GM21381 (cell line): Measurements from ENCODE around the gene NPNT.

Source experiments
- ATAC-seq: cut with Tn5 transposase; IDR thresholded peaks from one replicate; pipeline ENCODE4 v1.9.1; 2021; ENCODE audit warnings: mild to moderate bottlenecking, moderate library complexity; ENCODE audit not compliant: unreplicated experiment

Gene NPNT

DNA sequence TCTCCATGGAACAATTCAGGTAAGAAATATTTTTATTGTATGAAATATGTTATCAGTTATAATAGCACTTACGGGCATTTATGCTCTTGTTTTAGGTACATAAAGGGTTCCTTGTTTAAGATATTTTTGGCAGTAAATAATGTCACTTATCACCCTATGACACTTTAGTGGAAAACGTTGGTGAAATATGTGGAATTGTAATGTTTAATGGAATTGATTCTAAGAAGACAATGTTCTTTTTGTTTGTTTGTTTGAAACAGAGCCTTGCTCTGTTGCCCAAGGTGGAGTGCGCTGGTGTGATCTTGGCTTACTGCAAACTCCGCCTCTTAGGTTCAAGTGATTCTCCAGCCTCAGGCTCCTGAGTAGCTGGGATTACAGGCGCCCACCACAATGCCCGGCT is 17.4 kb downstream of the NPNT start:
- ATAC-seq, result no peak

DNA sequence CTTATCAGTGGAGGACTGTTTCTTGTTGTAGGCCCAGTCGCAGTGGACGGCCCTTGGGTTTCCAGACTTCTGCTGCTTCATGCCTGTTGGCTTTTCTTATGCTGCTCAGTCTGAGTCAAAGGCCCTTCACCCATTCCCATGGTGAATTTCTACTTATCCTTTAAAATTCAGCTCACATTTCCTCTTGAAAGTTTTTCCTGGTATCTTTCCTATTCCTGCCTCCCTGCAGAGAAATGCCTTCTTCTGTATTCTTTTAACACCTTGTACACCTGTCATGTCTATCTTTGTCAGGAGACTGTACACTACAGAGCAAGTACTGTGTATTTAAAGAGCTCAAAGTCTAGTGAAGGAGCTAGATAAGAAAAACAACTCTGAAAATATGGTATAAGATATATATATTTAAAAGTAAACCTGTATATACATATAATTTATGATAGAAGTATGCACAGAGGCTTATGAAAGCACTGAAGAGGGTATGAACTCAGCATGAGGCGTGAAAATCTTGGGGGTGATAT is 22.0 kb downstream of the NPNT start:
- ATAC-seq, result no peak

DNA sequence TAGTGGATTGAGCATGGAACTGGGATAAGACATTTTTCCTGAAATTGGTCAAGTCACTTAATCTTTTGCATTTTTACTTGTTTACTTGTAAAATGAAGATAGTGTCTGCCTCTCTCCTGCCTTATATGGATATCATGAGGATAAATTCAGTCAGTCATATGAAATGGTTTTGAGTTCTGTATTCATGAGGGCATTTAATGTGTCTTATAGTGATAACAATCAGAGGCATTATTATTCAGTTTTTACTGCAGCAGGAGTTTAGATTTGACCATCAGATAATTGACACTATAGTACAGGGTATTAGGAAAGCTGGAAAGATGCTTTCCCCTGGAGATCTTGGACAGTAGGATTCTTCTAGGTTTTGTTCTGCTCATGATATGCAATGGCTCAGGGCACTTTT is 26.0 kb downstream of the NPNT start:
- ATAC-seq, result no peak

DNA sequence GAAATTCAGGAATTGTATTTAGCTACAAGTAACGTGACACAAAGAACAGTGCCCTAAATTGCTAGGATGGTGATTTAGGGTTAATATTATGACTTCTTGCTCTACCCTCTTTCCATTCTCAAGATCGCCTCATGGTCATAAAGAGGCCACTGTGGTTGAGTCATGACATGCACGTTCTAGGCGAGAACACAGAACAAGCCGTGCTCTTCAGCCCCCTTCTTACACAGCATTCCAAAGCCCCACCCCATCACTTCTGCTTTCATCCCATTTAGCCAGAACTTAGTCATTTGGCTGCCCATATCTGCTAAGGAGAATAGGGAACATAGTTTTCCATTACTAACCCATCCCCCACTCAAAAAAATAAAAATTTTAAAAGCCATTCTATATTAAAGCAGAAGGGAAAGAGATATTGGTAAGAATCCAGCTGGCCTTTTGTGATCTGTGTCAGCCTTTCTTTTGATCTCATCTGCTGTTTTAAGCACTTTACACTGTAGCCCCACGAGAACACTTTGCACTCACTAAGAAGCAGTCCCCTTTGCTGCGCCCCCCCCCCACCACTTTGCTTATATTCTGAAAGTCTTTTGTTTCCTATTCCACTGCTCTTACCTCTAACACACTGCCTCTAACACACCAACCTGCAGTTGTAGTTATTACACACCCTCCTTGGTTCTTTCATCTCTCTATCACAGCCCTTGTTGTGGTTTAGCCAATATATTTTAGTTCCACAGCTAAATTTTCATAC is 28.4 kb downstream of the NPNT start:
- ATAC-seq, result no peak

DNA sequence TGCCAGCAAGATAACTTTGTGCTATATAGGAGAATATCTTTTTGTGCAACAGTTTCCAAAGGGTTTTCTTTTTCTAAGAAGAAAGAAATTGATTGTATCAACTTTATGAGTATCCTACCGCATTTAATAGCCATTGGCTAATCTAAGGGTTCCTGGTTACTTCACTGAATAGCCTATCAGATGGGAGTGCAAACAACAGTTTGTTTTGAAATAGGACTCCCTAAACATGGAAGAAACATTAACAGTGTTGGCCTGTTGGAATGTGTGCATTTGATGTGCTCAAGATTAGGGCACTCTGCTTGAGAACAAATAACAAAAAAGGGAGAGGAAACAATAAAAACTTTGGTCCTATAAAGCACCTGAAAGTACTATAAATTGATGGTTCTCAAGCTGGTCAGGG is 29.1 kb downstream of the NPNT start:
- ATAC-seq, result no peak

DNA sequence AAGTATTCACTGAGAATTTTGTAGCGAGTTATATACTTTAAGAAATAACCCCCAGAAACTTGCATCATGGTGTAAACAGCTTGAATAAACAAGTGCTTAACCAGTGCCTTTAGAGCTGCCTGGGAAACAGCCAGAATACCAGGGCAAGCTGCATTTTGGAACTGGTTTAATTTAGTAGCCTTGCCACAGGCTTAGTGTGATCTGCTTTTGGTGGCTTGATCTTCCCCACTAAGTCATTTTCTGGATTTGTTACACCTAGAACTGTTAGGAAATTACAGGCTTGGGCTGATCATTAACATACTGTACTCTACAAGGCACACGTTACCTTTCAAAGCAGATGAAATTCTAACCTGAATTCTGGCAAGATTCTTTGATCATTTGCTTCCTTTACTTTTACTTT is 35.4 kb downstream of the NPNT start:
- no peak for ATAC-seq

DNA sequence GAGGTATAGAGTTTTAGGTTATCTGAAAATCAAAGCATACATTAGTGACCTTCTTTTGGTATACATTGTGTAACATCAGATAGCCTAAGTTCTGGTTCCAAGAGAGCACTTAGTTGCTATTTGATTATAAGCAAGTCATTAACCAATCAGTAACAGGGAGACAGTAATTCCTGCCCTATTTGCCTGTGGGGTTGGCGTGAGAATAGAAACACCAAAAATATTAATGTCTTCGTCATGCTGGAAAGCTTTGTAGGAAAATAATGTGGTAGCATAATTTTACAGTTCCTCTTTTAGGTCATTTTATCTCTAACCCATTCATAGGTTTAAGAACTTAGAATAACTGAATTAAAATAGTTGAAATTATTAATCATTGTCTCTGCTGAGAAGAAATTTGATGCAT is 37.8 kb downstream of the NPNT start:
- ATAC-seq, result no peak

DNA sequence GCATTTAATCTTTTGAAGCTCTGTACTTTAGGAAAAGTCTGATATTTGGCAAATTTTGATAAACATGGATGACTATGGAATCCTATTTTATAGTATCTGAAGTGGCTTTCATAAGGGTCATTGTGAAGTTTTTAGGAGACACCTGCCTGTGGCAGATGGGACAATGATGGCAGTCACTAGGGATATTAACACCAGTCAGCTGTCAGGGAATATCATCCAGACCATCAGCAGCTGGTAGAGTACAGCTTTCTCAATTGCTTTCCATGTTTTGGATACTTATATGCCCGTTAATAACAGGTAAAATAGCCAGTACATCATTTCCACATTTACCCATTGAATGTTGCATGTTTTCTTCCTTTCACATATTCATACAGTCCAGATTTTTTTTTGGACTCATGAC is 39.1 kb downstream of the NPNT start:
- no peak for ATAC-seq

DNA sequence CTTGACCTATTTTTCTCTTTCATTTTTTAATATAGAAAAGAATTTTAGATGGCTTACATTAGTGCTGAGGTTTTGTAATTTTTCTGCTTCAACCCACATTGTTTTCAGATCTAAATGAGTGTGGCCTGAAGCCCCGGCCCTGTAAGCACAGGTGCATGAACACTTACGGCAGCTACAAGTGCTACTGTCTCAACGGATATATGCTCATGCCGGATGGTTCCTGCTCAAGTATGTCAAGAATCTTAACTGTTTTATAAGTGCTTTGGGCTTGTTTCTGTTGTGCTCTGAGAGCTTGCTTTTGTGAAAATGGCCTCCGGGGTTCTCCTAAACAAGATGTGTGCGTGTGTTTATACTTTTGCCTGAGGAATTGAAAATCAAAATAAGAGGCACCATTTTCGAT is 41.6 kb downstream of the NPNT start:
- ATAC-seq, result no peak

DNA sequence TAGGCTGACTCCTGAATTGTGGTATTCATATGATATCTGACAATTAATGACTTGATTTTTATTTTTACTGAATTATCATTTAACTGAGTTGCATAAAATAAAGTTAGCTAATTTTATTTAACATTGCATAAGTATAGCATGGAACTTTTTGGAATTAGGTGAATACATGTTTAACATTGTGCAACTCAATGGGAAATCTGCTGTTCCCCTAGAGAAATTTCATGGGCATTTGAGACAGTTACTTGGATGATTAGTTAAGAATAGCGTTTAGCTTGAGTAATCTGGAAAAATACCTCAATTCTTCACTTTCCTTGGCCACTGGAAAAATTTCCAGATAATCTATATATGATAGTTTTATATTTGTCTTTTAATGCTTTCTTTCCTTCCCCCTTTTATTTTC is 42.5 kb downstream of the NPNT start:
- no peak for ATAC-seq

- ATAC-seq, result no peak
Observed at GRCh38 chr4:105943234-105943633, 48.0 kb downstream of the NPNT start.

DNA sequence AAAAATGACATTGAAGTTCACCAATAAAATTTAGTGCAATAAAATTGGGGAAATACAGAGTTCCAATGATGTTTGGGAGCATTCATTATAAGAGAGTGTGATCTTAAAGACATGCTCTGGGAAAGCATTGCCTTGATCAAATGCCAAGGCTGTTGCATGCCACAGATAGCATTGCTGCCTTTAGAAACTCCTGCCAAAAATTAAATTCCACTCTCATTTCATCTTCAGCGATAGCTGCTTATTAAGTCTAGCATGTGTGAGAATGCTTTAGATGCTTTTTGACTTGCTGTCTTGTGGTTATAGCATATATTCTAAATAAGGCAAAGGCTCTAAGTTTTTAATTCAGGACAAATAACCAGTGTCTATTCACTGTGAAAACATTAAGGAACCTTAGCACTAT is 49.3 kb downstream of the NPNT start:
- no peak for ATAC-seq

- ATAC-seq, result no peak
Observed at GRCh38 chr4:105946771-105947170, 51.5 kb downstream of the NPNT start.

DNA sequence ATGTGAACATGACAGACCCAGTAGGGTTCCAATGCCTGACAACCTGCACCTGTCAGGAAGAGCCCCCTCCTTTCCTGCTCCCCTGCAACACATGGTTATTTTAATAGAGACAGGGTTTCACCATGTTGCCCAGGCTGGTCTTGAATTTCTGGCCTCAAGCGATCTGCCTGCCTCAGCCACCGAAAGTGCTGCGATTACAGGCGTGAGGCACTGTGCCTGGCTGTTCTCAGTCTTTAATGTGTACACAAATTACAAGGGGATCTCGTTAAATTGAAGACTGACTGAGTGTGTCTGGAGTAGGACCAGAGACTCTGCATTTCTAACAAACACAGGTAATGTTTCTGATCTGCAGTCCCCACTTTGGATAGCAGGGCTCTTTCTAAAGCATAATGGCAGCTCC is 55.4 kb downstream of the NPNT start:
- no peak for ATAC-seq

GRCh38 chr4:105951198-105951597 is 55.9 kb downstream of the NPNT start:
- no peak for ATAC-seq

DNA sequence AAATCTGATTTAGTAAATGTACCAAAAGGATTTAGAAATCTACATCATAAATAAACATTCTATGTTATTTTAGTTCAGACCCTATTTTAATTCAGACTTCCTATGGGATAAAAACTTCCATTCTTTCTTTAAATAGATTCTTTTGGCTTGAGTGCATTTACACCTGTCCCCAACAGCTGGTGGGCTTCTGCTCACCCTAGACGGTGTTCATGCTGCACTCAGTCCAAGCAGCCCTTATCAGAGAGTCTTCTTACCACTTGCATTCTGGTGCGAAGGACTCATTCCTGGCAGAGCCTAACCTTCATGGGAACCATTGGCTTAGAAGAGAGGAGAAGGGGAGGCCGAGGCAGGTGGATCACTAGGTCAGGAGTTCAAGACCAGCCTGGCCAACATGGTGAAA is 57.3 kb downstream of the NPNT start:
- no peak for ATAC-seq

GRCh38 chr4:105956569-105956968 is 61.3 kb downstream of the NPNT start:
- no peak for ATAC-seq

- ATAC-seq, result no peak
Observed at GRCh38 chr4:105957680-105958079, 62.4 kb downstream of the NPNT start.

GRCh38 chr4:105963461-105964400 is 68.5 kb downstream of the NPNT start:
- no peak for ATAC-seq

DNA sequence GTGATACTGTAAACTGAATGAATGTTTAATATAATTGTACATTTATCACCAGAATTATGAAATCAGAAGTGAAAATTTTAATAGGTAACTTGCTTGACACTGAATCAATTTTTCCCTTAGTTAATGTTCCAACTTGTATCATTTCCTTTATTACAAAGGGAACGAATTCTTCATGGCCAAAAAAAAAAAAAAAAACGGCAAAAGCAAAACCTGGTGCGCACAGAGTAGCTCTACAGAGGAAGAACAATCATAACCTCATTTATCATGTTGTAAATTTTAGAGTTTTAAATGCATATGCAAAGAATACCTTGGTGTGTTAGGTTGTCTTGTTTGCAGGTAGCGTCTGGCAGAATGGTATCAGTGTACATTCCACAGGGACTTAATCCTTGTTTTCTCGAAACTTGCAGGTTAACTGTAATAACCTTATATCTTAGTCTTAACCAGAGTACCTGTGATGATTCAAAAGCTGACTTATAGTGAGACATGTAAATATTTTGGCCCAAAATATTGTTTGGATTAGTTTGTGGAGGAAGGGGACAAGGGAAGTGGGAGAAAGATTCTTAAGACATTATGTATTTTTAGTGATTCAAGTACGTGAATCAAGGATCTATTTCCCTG is 70.0 kb downstream of the NPNT start:
- ATAC-seq, result no peak

- no peak for ATAC-seq
Observed at GRCh38 chr4:105966051-105966450, 70.8 kb downstream of the NPNT start.
